ENCODE measurements around the gene ATXN2L. TPM values are rescaled to one million over a fixed set of nuclear protein-coding genes. Genes with fewer than 3 reads are reported as not detected.
A peak's percentile ranks its signal among the peaks of the same experiment; 100 is the strongest.

The ATXN2L gene
- total RNA-seq, 1 experiment from 2014 or later = 264 TPM

DNA sequence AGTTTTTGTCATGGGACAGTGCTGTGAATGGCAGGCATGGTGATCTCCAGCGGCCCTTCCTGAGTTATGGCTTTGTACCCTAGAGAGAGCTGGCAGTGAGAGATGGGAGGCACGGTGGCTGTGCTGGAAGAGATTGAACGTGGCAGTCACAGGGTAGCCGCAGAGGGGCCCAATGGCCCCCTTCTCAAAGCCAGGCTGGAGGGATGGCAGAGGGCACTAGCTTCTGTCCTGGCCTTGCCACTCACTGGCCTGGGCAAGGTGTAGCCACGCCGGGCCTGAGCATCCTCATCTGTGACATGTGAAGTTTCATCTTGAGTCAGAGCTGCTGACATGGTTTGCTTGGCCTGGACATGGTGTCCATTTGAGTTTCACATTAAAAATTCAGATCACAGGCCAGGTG, 51.6 kb downstream of the ATXN2L start (continued):
- TF ChIP-seq CEBPB (IDR thresholded peaks at IDR 0.05; ENCODE audit: low read depth) = no peak

- Histone ChIP-seq H3K9ac (ENCODE audit: low read length) (no peak overlapping the region), H3K36me3 (ENCODE audit: control insufficient read depth in 1 of 2, insufficient read depth in 2 of 2, low read length in 2 of 2) (peaks cover 9 to 10% of the 10 kb centered on the region in 2 experiments; a peak in 3 of 4 replicates), H3K27ac (ENCODE audit: low read depth, low read length) (no peak overlapping the region), H4K20me1 (ENCODE audit: insufficient read depth) (no peaks in the 10 kb centered on the region), H3K27me3 (ENCODE audit: insufficient read depth, low read length) (no peaks in the 10 kb centered on the region), H3K4me1 (ENCODE audit: control insufficient read depth in 1 of 2, insufficient read depth in 2 of 2, low read length in 2 of 2) (peaks cover 5 to 17% of the 10 kb centered on the region in 2 experiments; a peak in 2 of 4 replicates), H3K9me2 (ENCODE audit: insufficient read depth) (no peaks in the 10 kb centered on the region), H3K4me2 (ENCODE audit: low read length) (no peak overlapping the region), H2AFZ (ENCODE audit: low read depth, low read length, poor library complexity, severe bottlenecking) (no peak overlapping the region), H3K9me3 (ENCODE audit: control insufficient read depth in 1 of 2, insufficient read depth in 1 of 2, low read depth in 1 of 2, low read length in 2 of 2) (no peaks in the 10 kb centered on the region), H3K4me3 (replicated peaks in 1 of 2; ENCODE audit: low read depth in 1 of 2, low read length in 2 of 2) (no peak overlapping the region), H3K79me2 (ENCODE audit: insufficient read depth, low read length) (no peaks in the 10 kb centered on the region)
- ChIA-PET CTCF (interaction anchor here (0.7 to 0.9 kb wide), 2 partner anchors 11 to 70 kb away, joined by 4 to 5 read pairs; partner anchors contain the start of gene SH2B1), POLR2A (no interaction called here), RAD21 (ENCODE audit: low non-redundant PET in 1 of 2, low total read pairs in 2 of 2, uncharacterized antibody in 2 of 2, unreplicated experiment in 2 of 2) (interaction anchor here in 1 of 2 experiments (0.6 kb wide), 1 partner anchor 52 kb away, joined by 3 read pairs; the partner anchor contains the start of gene ATXN2L)
- DNase-seq (ENCODE audit: low read depth, low spot score) = no peak
- no peak for TF ChIP-seq TCF7L2 (IDR thresholded peaks at IDR 0.05; ENCODE audit: borderline replicate concordance, extremely low read depth, insufficient read depth, insufficient read length)
- TF ChIP-seq CTCF (IDR thresholded peaks at IDR 0.05 in 2 of 3, conservative IDR thresholded peaks at IDR 0.05 in 1 of 3; ENCODE audit: borderline replicate concordance in 1 of 3, insufficient read depth in 1 of 3, low read depth in 2 of 3, low read length in 2 of 3) = 0 out of 6 replicates have a peak, but pooled peaks of 1 of the 3 experiments have one; percentile 1
- no peak for ATAC-seq
- intact Hi-C loops (cut with micrococcal nuclease) = loop anchor here (5.0 kb wide), 1 partner anchor 37 kb away; no protein-coding TSS in a partner anchor
- no TSS peak for BruUV-seq (replicated peaks)
Observed at GRCh38 chr16:28875134-28876018, 52.6 kb downstream of the ATXN2L start.
